Thoracic aorta (tissue), 2 donors: Measurements from ENCODE around the gene HMGN1. TPM values are rescaled to one million over a fixed set of nuclear protein-coding genes. Genes with fewer than 3 reads are reported as not detected.

ENCODE experiments used
- ATAC-seq: fragments of 150-250 bp; one replicate; pipeline ENCODE4 v1.8.0; 2017; ENCODE audit warnings: low read depth; ENCODE audit not compliant: insufficient number of reproducible peaks, low FRiP score
- DNase-seq: peaks from one replicate; pipeline ENCODE4 v3.0.0-alpha.2; 2020; ENCODE audit warnings: low spot score
- H3K27ac ChIP-seq, 2 donors: fragments of 200-600 bp; sonication (generic); 1 replicate in 1 of 2; 2 replicates in 1 of 2; pipeline ENCODE4 v1.5.1; 2016; ENCODE audit warnings: mild to moderate bottlenecking in 2 of 2, moderate library complexity in 2 of 2
- H3K27me3 ChIP-seq: fragments of 200-600 bp; sonication (generic); replicated peaks from 2 replicates; pipeline ENCODE4 v1.6.0; 2016; ENCODE audit warnings: mild to moderate bottlenecking; ENCODE audit not compliant: insufficient read depth
- H3K36me3 ChIP-seq: fragments of 200-600 bp; sonication (generic); one replicate; pipeline ENCODE4 v1.5.1; 2016
- H3K4me1 ChIP-seq, 2 donors: fragments of 200-600 bp; sonication (generic); 1 replicate in 1 of 2; 2 replicates in 1 of 2; pipeline versions ENCODE4 v1.5.1 to v1.6.0; 2016; ENCODE audit warnings: low read depth in 2 of 2, mild to moderate bottlenecking in 1 of 2; ENCODE audit not compliant: control insufficient read depth in 1 of 2
- H3K4me3 ChIP-seq: fragments of 200-600 bp; sonication (generic); 2 replicates; pipeline ENCODE4 v1.5.1; 2016; ENCODE audit warnings: mild to moderate bottlenecking
- H3K9me3 ChIP-seq: fragments of 200-600 bp; sonication (generic); 2 replicates; pipeline ENCODE4 v1.5.1; 2016
- total RNA-seq, 2 donors: library from RNA; depleted of rRNA; stranded (reverse); fragments of >200 nt; gene quantifications; one replicate each; pipeline versions ENCODE4 v1.1.0 to v1.2.3, GENCODE V29; 2016
- TF ChIP-seq, protein P1 (sequence below): fragments of 200-600 bp; sonication (generic); IDR thresholded peaks from one replicate; pipeline ENCODE4 v1.5.1; 2019; ENCODE audit warnings: antibody characterized with exemption

The HMGN1 gene, protein sequence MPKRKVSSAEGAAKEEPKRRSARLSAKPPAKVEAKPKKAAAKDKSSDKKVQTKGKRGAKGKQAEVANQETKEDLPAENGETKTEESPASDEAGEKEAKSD
- total RNA-seq, result 10 to 100 TPM; 32.0 to 65.2 TPM

DNA sequence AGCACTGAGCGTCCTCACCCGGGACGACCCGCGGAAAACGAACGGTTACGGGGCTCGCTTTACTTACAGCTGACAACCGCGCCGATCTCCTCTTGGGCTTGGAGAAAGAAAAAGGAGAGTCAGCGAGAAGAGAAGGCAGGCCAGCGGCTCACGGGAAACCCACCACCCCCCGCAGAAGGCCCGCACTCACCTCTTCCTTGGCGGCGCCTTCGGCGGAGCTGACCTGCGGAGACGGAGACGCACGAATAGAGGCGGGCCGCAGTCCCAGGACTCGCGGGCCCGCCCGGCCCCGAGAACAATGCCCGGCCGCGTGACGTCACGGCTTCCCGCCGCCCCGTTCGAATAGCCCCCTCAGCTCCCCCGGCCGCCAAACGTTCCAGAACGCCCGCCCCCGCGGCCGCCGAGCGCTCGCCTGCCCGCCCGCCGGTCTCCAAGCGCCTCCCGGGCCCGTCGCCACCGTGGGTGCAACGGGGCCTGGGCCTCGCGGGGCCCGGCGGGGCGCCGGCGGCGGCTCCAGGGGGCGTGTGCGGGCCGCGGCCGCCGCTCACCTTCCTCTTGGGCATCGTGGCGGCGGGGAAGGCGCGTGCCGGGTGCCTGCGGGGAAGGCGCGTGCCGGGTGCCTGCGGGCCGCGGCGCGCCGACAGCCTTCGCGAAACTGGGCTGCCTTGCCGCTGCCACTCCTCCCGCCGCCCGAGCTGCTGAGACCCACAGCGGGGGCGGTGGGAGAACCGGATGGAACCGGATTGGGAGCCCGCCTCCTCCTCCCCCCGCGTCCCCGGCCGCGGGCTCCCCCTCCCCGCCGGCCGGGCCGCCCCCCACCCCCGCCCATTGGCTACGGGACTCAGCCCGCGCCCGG is at the start of gene HMGN1:
TSS of gene HMGN1 (minus strand) at position 734 of the 856 bp plus-strand sequence. CDS start at position 563, 171 bp downstream.
- Histone ChIP-seq H3K27me3 (no peaks in the 10 kb centered on the region), H3K36me3 (peaks cover 3% of the 10 kb centered on the region), H3K9me3 (no peaks in the 10 kb centered on the region), H3K4me1 (peaks cover 11 to 34% of the 10 kb centered on the region in 2 donors), H3K4me3 (peak within 1 kb of the TSS; percentile 79), H3K27ac (peak within 1 kb of the TSS; percentile 67 to 79)
- ATAC-seq (peak; percentile 38), DNase-seq (peak; percentile 38)
- TF ChIP-seq, protein P1, sequence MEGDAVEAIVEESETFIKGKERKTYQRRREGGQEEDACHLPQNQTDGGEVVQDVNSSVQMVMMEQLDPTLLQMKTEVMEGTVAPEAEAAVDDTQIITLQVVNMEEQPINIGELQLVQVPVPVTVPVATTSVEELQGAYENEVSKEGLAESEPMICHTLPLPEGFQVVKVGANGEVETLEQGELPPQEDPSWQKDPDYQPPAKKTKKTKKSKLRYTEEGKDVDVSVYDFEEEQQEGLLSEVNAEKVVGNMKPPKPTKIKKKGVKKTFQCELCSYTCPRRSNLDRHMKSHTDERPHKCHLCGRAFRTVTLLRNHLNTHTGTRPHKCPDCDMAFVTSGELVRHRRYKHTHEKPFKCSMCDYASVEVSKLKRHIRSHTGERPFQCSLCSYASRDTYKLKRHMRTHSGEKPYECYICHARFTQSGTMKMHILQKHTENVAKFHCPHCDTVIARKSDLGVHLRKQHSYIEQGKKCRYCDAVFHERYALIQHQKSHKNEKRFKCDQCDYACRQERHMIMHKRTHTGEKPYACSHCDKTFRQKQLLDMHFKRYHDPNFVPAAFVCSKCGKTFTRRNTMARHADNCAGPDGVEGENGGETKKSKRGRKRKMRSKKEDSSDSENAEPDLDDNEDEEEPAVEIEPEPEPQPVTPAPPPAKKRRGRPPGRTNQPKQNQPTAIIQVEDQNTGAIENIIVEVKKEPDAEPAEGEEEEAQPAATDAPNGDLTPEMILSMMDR, result no peak

DNA sequence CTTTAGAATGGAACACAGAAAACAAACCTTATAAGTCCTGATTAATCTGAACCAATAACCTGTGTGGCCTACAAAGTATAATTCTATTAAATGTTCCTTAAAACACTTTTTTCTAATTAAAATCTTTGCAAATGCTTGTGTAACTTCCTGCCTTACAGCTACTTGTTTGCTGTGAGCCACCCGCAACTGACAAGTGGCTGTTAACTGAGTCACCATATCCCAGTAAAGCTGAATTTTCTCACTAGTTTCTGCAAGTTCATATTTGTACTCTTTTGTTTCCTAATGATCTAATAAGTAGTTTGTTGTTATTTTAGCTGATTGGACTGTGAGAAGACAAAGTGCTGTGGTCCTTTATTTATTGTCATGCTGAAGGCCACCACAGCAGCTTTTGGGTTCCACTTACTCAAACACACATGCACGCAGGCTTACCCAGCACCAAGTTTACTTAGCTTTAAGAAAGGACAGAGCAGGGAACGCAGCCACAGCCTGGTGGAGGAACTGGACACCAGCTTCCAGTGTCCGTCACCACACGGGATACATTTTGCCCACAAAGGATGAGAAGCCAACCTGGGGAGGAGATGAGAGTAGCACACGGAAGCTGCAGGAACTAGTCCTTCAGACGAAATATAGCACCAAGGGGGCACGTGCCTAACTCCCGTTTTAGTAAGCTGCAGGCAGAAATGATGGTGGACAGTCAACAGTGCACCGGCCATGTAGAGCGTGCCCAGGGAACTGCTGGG is 48.9 kb upstream of the HMGN1 start:
- no peak for ATAC-seq
- peaks cover 22% of the 10 kb centered on the region for H3K36me3 ChIP-seq

DNA sequence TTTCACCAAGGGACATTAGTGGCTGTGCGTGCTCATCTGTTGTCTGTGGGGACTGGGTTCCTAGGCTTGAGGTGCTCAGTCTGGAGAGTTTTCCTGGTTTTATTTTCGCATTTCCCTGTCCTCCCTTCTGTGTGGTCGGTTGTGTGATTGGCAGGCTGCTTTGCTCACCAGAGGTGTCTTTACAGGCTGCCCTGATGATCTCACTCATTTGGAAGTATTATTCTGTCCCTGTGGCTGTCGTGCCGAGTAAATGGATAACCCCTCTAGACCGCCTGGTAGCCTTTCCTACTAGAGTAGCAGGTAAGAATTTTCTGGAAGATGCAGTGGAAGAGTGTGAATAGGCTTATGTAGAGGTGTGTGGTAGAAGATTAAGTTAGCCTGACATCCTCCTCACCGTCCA is 44.1 kb upstream of the HMGN1 start:
- H3K9me3 ChIP-seq, result no peaks in the 10 kb centered on the region

More for the DNA sequence above, 48.9 kb upstream of the HMGN1 start:
- Histone ChIP-seq H3K27me3 (no peaks in the 10 kb centered on the region), H3K4me3 (no peak overlapping the region), H3K4me1 (no peaks in the 10 kb centered on the region), H3K27ac (no peak overlapping the region), H3K9me3 (no peaks in the 10 kb centered on the region)
- DNase-seq, result no peak
- TF ChIP-seq, protein P1, result no peak

DNA sequence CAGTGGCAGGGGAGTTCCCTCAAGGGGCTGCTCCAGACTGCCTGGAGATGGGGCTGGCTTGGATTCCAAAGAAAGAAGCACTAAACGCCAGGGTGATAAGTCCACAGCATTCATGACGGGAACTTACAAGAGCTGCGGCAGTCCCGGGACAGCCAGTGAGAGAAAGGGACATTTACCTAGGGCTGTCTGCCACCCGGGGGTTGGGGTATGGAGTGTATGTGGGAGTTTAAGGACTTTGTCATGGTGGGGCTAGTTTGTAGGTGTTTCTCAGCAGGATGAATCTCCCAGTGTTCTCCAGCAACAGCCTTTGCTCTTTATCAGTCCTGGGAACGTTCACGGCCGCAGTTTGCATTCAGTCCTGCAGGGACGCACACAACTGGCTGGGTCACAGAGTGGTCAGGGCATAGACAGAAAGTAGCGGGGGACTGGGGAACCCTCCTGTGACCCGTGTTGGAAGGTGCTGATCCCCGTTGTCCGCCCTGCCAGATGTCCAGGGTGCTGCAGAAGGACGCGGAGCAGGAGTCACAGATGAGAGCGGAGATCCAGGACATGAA is 41.4 kb upstream of the HMGN1 start:
- no peak overlapping the region for H3K27ac ChIP-seq
- H3K4me1 ChIP-seq, result peaks cover 19 to 47% of the 10 kb centered on the region in 2 donors

More for the DNA sequence above, 44.1 kb upstream of the HMGN1 start:
- ATAC-seq, result no peak
- Histone ChIP-seq H3K27me3 (no peaks in the 10 kb centered on the region), H3K36me3 (peaks cover 32% of the 10 kb centered on the region), H3K4me1 (peaks cover 10 to 32% of the 10 kb centered on the region in 2 donors), H3K4me3 (no peak overlapping the region), H3K27ac (no peak overlapping the region)
- DNase-seq, result no peak
- TF ChIP-seq, protein P1, result no peak

More for the DNA sequence above, 41.4 kb upstream of the HMGN1 start:
- H3K36me3 ChIP-seq, result peaks cover 23% of the 10 kb centered on the region
- DNase-seq (no peak), ATAC-seq (no peak)
- H3K9me3 ChIP-seq, result no peaks in the 10 kb centered on the region
- no peak overlapping the region for H3K4me3 ChIP-seq
- TF ChIP-seq, protein P1, result peak; percentile 18
- H3K27me3 ChIP-seq, result no peaks in the 10 kb centered on the region
